ENCODE data around the gene C16orf92. TPM values are rescaled to one million over a fixed set of nuclear protein-coding genes. Genes with fewer than 3 reads are reported as not detected.

C16orf92 gene
- not detected in 2 replicates for total RNA-seq
- polyA plus RNA-seq, result not detected in 2 replicates
- polyA plus RNA-seq (2011; cell fraction: cytosol; rRNA removed), result not detected in 2 replicates
- not detected in 2 replicates for polyA plus RNA-seq (2011; cell fraction: nucleus; rRNA removed)
- polyA plus RNA-seq (2012), result not detected in 2 replicates
- not detected in 2 replicates for polyA minus RNA-seq
- polyA minus RNA-seq (2011; cell fraction: cytosol; rRNA and poly(A)+ RNA removed), result not detected
- not detected in 2 replicates for polyA minus RNA-seq (2011; cell fraction: nucleus; rRNA and poly(A)+ RNA removed)
- not detected for Bru-seq, nascent RNA
- BruChase-seq, experiment 1, labeled RNA remaining after a 6-hour chase, result not detected
- BruChase-seq, experiment 2, labeled RNA remaining after a 2-hour chase, result not detected
- long read RNA-seq, result 0 reads

- no peak within 1 kb of the TSS for H3K9ac ChIP-seq (replicated peaks; ENCODE audit: extremely low read depth, insufficient read depth, low read length)
- no peaks in the 10 kb centered on the region for H4K20me1 ChIP-seq (replicated peaks; ENCODE audit: control insufficient read depth, extremely low read depth, insufficient read depth, low read length)
- H3K27ac ChIP-seq (ENCODE audit: insufficient read depth, low read depth, low read length), result no peak within 1 kb of the TSS
- FAIRE-seq, result no peak
- H2AFZ ChIP-seq (ENCODE audit: low read depth, low read length), result no peak within 1 kb of the TSS
- no TSS peak for BruUV-seq (replicated peaks)
- H3K9me1 ChIP-seq (replicated peaks; ENCODE audit: control insufficient read depth, extremely low read depth, insufficient read depth, low read length), result no peaks in the 10 kb centered on the region
- H3K9me3 ChIP-seq (replicated peaks; ENCODE audit: control insufficient read depth, insufficient read depth, low read length), result no peaks in the 10 kb centered on the region
- H3K4me1 ChIP-seq (ENCODE audit: control insufficient read depth, extremely low read depth, insufficient read depth, low read length), result no peaks in the 10 kb centered on the region
- CTCF ChIA-PET, result interaction anchor here (1.2 to 2.3 kb wide), 3 partner anchors 9 to 331 kb away, joined by 5 to 16 read pairs (median 5); partner anchors contain the start of gene TLCD3B
- no peak for TF ChIP-seq POLR2AphosphoS5 (IDR thresholded peaks at IDR 0.05; ENCODE audit: insufficient read depth, low read depth, low read length)
- TF ChIP-seq GATA2 (IDR thresholded peaks at IDR 0.05; ENCODE audit: insufficient read depth, insufficient read length, low read depth, low read length), result no peak
- TF ChIP-seq CTCF (IDR thresholded peaks at IDR 0.05; ENCODE audit: extremely low read depth in 1 of 2, insufficient read depth in 1 of 2, low read depth in 1 of 2, low read length in 2 of 2), result no peak
- no peak for TF ChIP-seq POLR2A (IDR thresholded peaks at IDR 0.05; ENCODE audit: low read depth, low read length)
- TF ChIP-seq MAX (IDR thresholded peaks at IDR 0.05; ENCODE audit: insufficient read depth, insufficient read length), result no peak
- no peak for TF ChIP-seq JUN (IDR thresholded peaks at IDR 0.05; ENCODE audit: borderline replicate concordance, insufficient read depth, insufficient read length, low read depth)
- TF ChIP-seq MYC (IDR thresholded peaks at IDR 0.05; ENCODE audit: low read depth, low read length), result no peak
- no peak for TF ChIP-seq FOS (IDR thresholded peaks at IDR 0.05; ENCODE audit: borderline replicate concordance, insufficient read depth, low read length)
- no peak for TF ChIP-seq EZH2 (IDR thresholded peaks at IDR 0.05; ENCODE audit: borderline replicate concordance, low read depth, low read length, severe bottlenecking)
- dilution Hi-C loops (cut with MboI; ENCODE audit: extremely low pct_ligation_motif_present, low sequenced_read_pairs), result no loop called here
- intact Hi-C loops (cut with micrococcal nuclease), result no loop called here
- DNase-seq (ENCODE audit: low read depth, low spot score), result no peak
- no peaks in the 10 kb centered on the region for H3K27me3 ChIP-seq (ENCODE audit: control insufficient read depth in 2 of 2, insufficient read depth in 2 of 2, low read length in 2 of 2)
- no peak within 1 kb of the TSS for H3K4me3 ChIP-seq (replicated peaks in 1 of 3; ENCODE audit: insufficient read depth in 1 of 3, low read depth in 1 of 3, low read length in 3 of 3)
- H3K36me3 ChIP-seq (ENCODE audit: control insufficient read depth in 2 of 2, extremely low read depth in 1 of 2, insufficient read depth in 2 of 2, low read length in 2 of 2), result no peaks in the 10 kb centered on the region
- no peaks in the 10 kb centered on the region for H3K79me2 ChIP-seq (ENCODE audit: control insufficient read depth, insufficient read depth, low read length)
- no peak within 1 kb of the TSS for H3K4me2 ChIP-seq (ENCODE audit: insufficient read depth, low read length)
- POLR2A ChIA-PET, result no interaction called here
These were observed at the start of gene C16orf92 for GRCh38 chr16:30022887-30023286. C16orf92 (plus strand) TSS chr16:30023198; CDS start chr16:30023341, 143 bp downstream.

Data from endothelial cell of umbilical vein (primary cell).